ENCODE results near the gene SGMS1.

SGMS1 gene

GRCh38 chr10:50528206-50528605, 95.5 kb downstream of the SGMS1 start:
- no peak overlapping the region for H3K4me3 ChIP-seq (ENCODE audit: control insufficient read depth, low read depth, low read length)
- no peak for DNase-seq (ENCODE audit: low read depth)
- no peak for TF ChIP-seq CTCF (conservative IDR thresholded peaks at IDR 0.05; ENCODE audit: control insufficient read depth, insufficient read depth, low read depth, low read length)

- H3K4me3 ChIP-seq (ENCODE audit: control insufficient read depth, low read depth, low read length) = no peak overlapping the region
- DNase-seq (ENCODE audit: low read depth) = no peak
- TF ChIP-seq CTCF (conservative IDR thresholded peaks at IDR 0.05; ENCODE audit: control insufficient read depth, insufficient read depth, low read depth, low read length) = no peak
These were observed 96.2 kb downstream of the SGMS1 start for GRCh38 chr10:50527442-50528043.

GRCh38 chr10:50526185-50526584, 97.6 kb downstream of the SGMS1 start:
- H3K4me3 ChIP-seq (ENCODE audit: control insufficient read depth, low read depth, low read length) = no peak overlapping the region
- DNase-seq (ENCODE audit: low read depth) = no peak
- TF ChIP-seq CTCF (conservative IDR thresholded peaks at IDR 0.05; ENCODE audit: control insufficient read depth, insufficient read depth, low read depth, low read length) = no peak

- no peak for TF ChIP-seq CTCF (conservative IDR thresholded peaks at IDR 0.05; ENCODE audit: control insufficient read depth, insufficient read depth, low read depth, low read length)
- H3K4me3 ChIP-seq (ENCODE audit: control insufficient read depth, low read depth, low read length) = no peak overlapping the region
- no peak for DNase-seq (ENCODE audit: low read depth)
These were observed 100.4 kb downstream of the SGMS1 start for GRCh38 chr10:50523357-50523756.

GRCh38 chr10:50522908-50523307, 100.8 kb downstream of the SGMS1 start:
- no peak for DNase-seq (ENCODE audit: low read depth)
- TF ChIP-seq CTCF (conservative IDR thresholded peaks at IDR 0.05; ENCODE audit: control insufficient read depth, insufficient read depth, low read depth, low read length) = no peak
- no peak overlapping the region for H3K4me3 ChIP-seq (ENCODE audit: control insufficient read depth, low read depth, low read length)

GRCh38 chr10:50520115-50520514, 103.6 kb downstream of the SGMS1 start:
- no peak for DNase-seq (ENCODE audit: low read depth)
- no peak for TF ChIP-seq CTCF (conservative IDR thresholded peaks at IDR 0.05; ENCODE audit: control insufficient read depth, insufficient read depth, low read depth, low read length)
- H3K4me3 ChIP-seq (ENCODE audit: control insufficient read depth, low read depth, low read length) = no peak overlapping the region

GRCh38 chr10:50517626-50518025, 106.1 kb downstream of the SGMS1 start:
- no peak for DNase-seq (ENCODE audit: low read depth)

More at GRCh38 chr10:50517626-50518025, 106.1 kb downstream of the SGMS1 start:
- TF ChIP-seq CTCF (conservative IDR thresholded peaks at IDR 0.05; ENCODE audit: control insufficient read depth, insufficient read depth, low read depth, low read length) = no peak
- H3K4me3 ChIP-seq (ENCODE audit: control insufficient read depth, low read depth, low read length) = no peak overlapping the region

Measured in fibroblast of mammary gland (primary cell).